GM23248 (cell line): ENCODE measurements around the gene NPHP4. TPM values are rescaled to one million over a fixed set of nuclear protein-coding genes. Genes with fewer than 3 reads are reported as not detected.
"Not testable (repeated sequence)": the region's sequence is repeated elsewhere in the genome, so short reads cannot be mapped to it uniquely, and the experiment has no call there.

Source experiments
- DNase-seq: peaks from one replicate; pipeline ENCODE4 v3.0.0-alpha.2; 2015
- H2AFZ ChIP-seq: fragments of 200-600 bp; sonication (generic); 2 replicates; pipeline ENCODE4 v1.6.1; 2016; ENCODE audit warnings: antibody characterized with exemption
- H3F3A ChIP-seq: fragments of 200-600 bp; sonication (generic); 2 replicates; pipeline ENCODE4 v1.6.1; 2016; ENCODE audit warnings: mild to moderate bottlenecking, antibody characterized with exemption, mixed run types; ENCODE audit not compliant: insufficient read depth
- H3K27ac ChIP-seq: fragments of 200-600 bp; sonication (generic); 2 replicates; pipeline ENCODE4 v1.5.1; 2016; ENCODE audit warnings: mild to moderate bottlenecking
- H3K27me3 ChIP-seq: fragments of 200-600 bp; sonication (generic); replicated peaks from 2 replicates; pipeline ENCODE4 v1.6.1; 2016; ENCODE audit warnings: mild to moderate bottlenecking; ENCODE audit not compliant: insufficient read depth
- H3K36me3 ChIP-seq: fragments of 200-600 bp; sonication (generic); 2 replicates; pipeline ENCODE4 v1.6.1; 2016; ENCODE audit warnings: low read depth, mild to moderate bottlenecking
- H3K4me1 ChIP-seq: fragments of 200-600 bp; sonication (generic); 2 replicates; pipeline ENCODE4 v1.6.1; 2016; ENCODE audit warnings: mild to moderate bottlenecking; ENCODE audit not compliant: insufficient read depth
- H3K4me2 ChIP-seq: fragments of 200-600 bp; sonication (generic); one replicate; pipeline ENCODE4 v1.6.1; 2016; ENCODE audit warnings: mild to moderate bottlenecking; ENCODE audit not compliant: unreplicated experiment
- H3K4me3 ChIP-seq: fragments of 200-600 bp; sonication (generic); 2 replicates; pipeline ENCODE4 v1.5.1; 2016; ENCODE audit warnings: mild to moderate bottlenecking
- H3K79me2 ChIP-seq: fragments of 200-600 bp; sonication (generic); 2 replicates; pipeline ENCODE4 v1.6.1; 2016; ENCODE audit warnings: mild to moderate bottlenecking; ENCODE audit not compliant: insufficient read depth
- H3K9ac ChIP-seq: fragments of 200-600 bp; sonication (generic); 2 replicates; pipeline ENCODE4 v1.6.1; 2016; ENCODE audit warnings: mild to moderate bottlenecking
- H3K9me2 ChIP-seq: fragments of 200-600 bp; sonication (generic); 2 replicates; pipeline ENCODE4 v1.6.1; 2016; ENCODE audit warnings: mixed run types, mild to moderate bottlenecking, moderate library complexity; ENCODE audit not compliant: insufficient read depth
- H3K9me3 ChIP-seq: fragments of 200-600 bp; sonication (generic); one replicate; pipeline ENCODE4 v1.6.1; 2017; ENCODE audit warnings: low read depth
- H4K20me1 ChIP-seq: fragments of 200-600 bp; sonication (generic); 2 replicates; pipeline ENCODE4 v1.6.0; 2016; ENCODE audit not compliant: insufficient read depth
- EZH2 ChIP-seq: fragments of 200-600 bp; sonication (generic); IDR thresholded peaks from 2 replicates; pipeline ENCODE4 v1.6.1; 2018; ENCODE audit warnings: antibody characterized with exemption, mild to moderate bottlenecking; ENCODE audit not compliant: insufficient read depth, poor library complexity, severe bottlenecking
- EZH2phosphoT487 ChIP-seq: fragments of 200-600 bp; sonication (generic); IDR thresholded peaks from 2 replicates; pipeline ENCODE4 v1.6.1; 2018; ENCODE audit warnings: antibody characterized with exemption, moderate library complexity, mild to moderate bottlenecking, low read depth; ENCODE audit not compliant: insufficient read depth
- WGBS, 2 experiments: methylation state at CpG; one replicate each; pipeline ENCODE4 v1.1.6; 2015 to 2017; ENCODE audit warnings: low lambda C conversion rate in 2 of 2, low coverage in 1 of 2; ENCODE audit errors: missing lambda C conversion rate in 2 of 2; 5-methylcytosine and 5-hydroxymethylcytosine counted together
- in situ Hi-C: fragments of 300-500 bp; cut with MboI; formaldehyde crosslinking; loops from 2 replicates; pipeline ENCODE4 v1.15.0; 2020
- polyA plus RNA-seq: library from polyadenylated mRNA; unstranded; fragments of >200 nt; fragmentation: Nextera tagmentation; extraction: Ambion mirVana; gene quantifications from 2 replicates; pipeline ENCODE4 v1.2.1, GENCODE V29; 2016
- total RNA-seq: library from RNA; depleted of rRNA; stranded (reverse); fragments of >200 nt; shearing (Covaris generic); gene quantifications from 2 replicates; pipeline ENCODE4 v1.2.3, GENCODE V29; 2014

The NPHP4 gene
- total and polyA plus RNA-seq, 2 experiments from 2014 or later, result 4.0 to 4.2 TPM

GRCh38 chr1:5855196-5855897 lies 136.9 kb downstream of the NPHP4 start:
- in situ Hi-C loops, result no loop called here
- Histone ChIP-seq H2AFZ (no peak overlapping the region), H3F3A (no peaks in the 10 kb centered on the region)

GRCh38 chr1:5854754-5855153 lies 137.5 kb downstream of the NPHP4 start:
- H3K9me3 ChIP-seq, result no peaks in the 10 kb centered on the region
- H3K9ac ChIP-seq, result no peak overlapping the region
- in situ Hi-C loops, result no loop called here
- H3K27me3 ChIP-seq, result no peaks in the 10 kb centered on the region
- no peak for TF ChIP-seq EZH2
- TF ChIP-seq EZH2phosphoT487, result no peak
- no peaks in the 10 kb centered on the region for H3K36me3 ChIP-seq
- H3K79me2 ChIP-seq, result no peaks in the 10 kb centered on the region
- H2AFZ ChIP-seq, result no peak overlapping the region
- H3K4me1 ChIP-seq, result no peaks in the 10 kb centered on the region
- no peaks in the 10 kb centered on the region for H3K9me2 ChIP-seq
- H3F3A ChIP-seq, result no peaks in the 10 kb centered on the region
- WGBS, 2 experiments, result 93 to 94% methylated on average over 3 of the region's 3 CpGs
- no peak overlapping the region for H3K27ac ChIP-seq
- no peak for DNase-seq
- no peak overlapping the region for H3K4me3 ChIP-seq
- no peaks in the 10 kb centered on the region for H4K20me1 ChIP-seq
- no peak overlapping the region for H3K4me2 ChIP-seq

More at GRCh38 chr1:5855196-5855897, 136.9 kb downstream of the NPHP4 start:
- H3K9me3 ChIP-seq, result no peaks in the 10 kb centered on the region
- WGBS, 2 experiments, result 84 to 87% methylated on average over 19 to 20 of the region's 20 CpGs
- TF ChIP-seq EZH2 (no peak), EZH2phosphoT487 (no peak)
- H4K20me1 ChIP-seq, result no peaks in the 10 kb centered on the region
- no peak overlapping the region for H3K4me2 ChIP-seq
- DNase-seq, result no peak
- H3K79me2 ChIP-seq, result no peaks in the 10 kb centered on the region
- no peak overlapping the region for H3K4me3 ChIP-seq
- no peaks in the 10 kb centered on the region for H3K27me3 ChIP-seq
- H3K36me3 ChIP-seq, result no peaks in the 10 kb centered on the region
- H3K9me2 ChIP-seq, result no peaks in the 10 kb centered on the region
- H3K27ac ChIP-seq, result no peak overlapping the region
- no peak overlapping the region for H3K9ac ChIP-seq
- H3K4me1 ChIP-seq, result no peaks in the 10 kb centered on the region

- H3F3A ChIP-seq, H3K4me2 ChIP-seq, H3K79me2 ChIP-seq, DNase-seq, H3K9me2 ChIP-seq, H3K4me3 ChIP-seq, H3K27me3 ChIP-seq, H3K4me1 ChIP-seq, in situ Hi-C loops, H2AFZ ChIP-seq, H3K9ac ChIP-seq, H3K27ac ChIP-seq, H3K9me3 ChIP-seq, H4K20me1 ChIP-seq, H3K36me3 ChIP-seq: not testable (repeated sequence)
- WGBS, 2 experiments, result 40 to 55% methylated on average over 5 of the region's 5 CpGs
Measured at GRCh38 chr1:5853858-5854257, 138.4 kb downstream of the NPHP4 start.

GRCh38 chr1:5850503-5850902 lies 141.7 kb downstream of the NPHP4 start:
- Histone ChIP-seq H3K36me3 (no peaks in the 10 kb centered on the region), H3K27me3 (no peaks in the 10 kb centered on the region), H3K79me2 (no peaks in the 10 kb centered on the region), H3K4me3 (no peak overlapping the region), H3K4me2 (no peak overlapping the region), H3K9me3 (no peaks in the 10 kb centered on the region), H3K9me2 (no peaks in the 10 kb centered on the region), H3F3A (no peaks in the 10 kb centered on the region), H2AFZ (no peak overlapping the region), H3K4me1 (no peaks in the 10 kb centered on the region), H4K20me1 (no peaks in the 10 kb centered on the region), H3K9ac (no peak overlapping the region), H3K27ac (no peak overlapping the region)
- in situ Hi-C loops, result no loop called here
- DNase-seq, result no peak
- 64 to 67% methylated on average over 8 of the region's 8 CpGs for WGBS, 2 experiments
- no peak for TF ChIP-seq EZH2
- no peak for TF ChIP-seq EZH2phosphoT487

DNA sequence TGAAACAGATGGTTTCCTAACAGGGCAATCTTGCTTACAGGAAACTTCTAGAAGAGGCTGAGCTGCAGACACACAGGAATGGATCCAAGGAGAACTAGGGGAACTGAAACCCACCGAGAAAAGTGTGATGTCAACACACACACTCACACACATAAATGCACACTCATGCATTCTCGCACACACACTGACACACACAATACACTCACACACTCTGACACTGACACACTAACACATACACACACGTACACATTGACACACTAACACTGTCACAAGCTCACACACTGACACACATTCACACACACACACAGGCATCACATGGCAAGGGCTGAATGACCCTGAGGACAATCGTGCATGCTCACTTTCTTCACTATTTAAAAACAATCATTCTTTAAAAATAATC lies 142.7 kb downstream of the NPHP4 start:
- DNase-seq, result no peak
- Histone ChIP-seq H4K20me1 (no peaks in the 10 kb centered on the region), H2AFZ (no peak overlapping the region), H3K9me2 (no peaks in the 10 kb centered on the region), H3K4me3 (no peak overlapping the region), H3K36me3 (no peaks in the 10 kb centered on the region), H3K27me3 (no peaks in the 10 kb centered on the region), H3K79me2 (no peaks in the 10 kb centered on the region), H3K27ac (no peak overlapping the region), H3K4me1 (no peaks in the 10 kb centered on the region), H3K4me2 (no peak overlapping the region), H3K9ac (no peak overlapping the region), H3F3A (no peaks in the 10 kb centered on the region), H3K9me3 (no peaks in the 10 kb centered on the region)
- 46 to 49% methylated on average over 4 of the region's 4 CpGs for WGBS, 2 experiments
- in situ Hi-C loops, result no loop called here
- TF ChIP-seq EZH2phosphoT487 (no peak), EZH2 (no peak)
